Measurements from ENCODE around the gene NSD1.

NSD1 gene, protein sequence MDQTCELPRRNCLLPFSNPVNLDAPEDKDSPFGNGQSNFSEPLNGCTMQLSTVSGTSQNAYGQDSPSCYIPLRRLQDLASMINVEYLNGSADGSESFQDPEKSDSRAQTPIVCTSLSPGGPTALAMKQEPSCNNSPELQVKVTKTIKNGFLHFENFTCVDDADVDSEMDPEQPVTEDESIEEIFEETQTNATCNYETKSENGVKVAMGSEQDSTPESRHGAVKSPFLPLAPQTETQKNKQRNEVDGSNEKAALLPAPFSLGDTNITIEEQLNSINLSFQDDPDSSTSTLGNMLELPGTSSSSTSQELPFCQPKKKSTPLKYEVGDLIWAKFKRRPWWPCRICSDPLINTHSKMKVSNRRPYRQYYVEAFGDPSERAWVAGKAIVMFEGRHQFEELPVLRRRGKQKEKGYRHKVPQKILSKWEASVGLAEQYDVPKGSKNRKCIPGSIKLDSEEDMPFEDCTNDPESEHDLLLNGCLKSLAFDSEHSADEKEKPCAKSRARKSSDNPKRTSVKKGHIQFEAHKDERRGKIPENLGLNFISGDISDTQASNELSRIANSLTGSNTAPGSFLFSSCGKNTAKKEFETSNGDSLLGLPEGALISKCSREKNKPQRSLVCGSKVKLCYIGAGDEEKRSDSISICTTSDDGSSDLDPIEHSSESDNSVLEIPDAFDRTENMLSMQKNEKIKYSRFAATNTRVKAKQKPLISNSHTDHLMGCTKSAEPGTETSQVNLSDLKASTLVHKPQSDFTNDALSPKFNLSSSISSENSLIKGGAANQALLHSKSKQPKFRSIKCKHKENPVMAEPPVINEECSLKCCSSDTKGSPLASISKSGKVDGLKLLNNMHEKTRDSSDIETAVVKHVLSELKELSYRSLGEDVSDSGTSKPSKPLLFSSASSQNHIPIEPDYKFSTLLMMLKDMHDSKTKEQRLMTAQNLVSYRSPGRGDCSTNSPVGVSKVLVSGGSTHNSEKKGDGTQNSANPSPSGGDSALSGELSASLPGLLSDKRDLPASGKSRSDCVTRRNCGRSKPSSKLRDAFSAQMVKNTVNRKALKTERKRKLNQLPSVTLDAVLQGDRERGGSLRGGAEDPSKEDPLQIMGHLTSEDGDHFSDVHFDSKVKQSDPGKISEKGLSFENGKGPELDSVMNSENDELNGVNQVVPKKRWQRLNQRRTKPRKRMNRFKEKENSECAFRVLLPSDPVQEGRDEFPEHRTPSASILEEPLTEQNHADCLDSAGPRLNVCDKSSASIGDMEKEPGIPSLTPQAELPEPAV (N-terminal part only)

GRCh38 chr5:177133096-177133852, at the start of gene NSD1:
Gene NSD1 (plus strand): TSS chr5:177133773. CDS start chr5:177135104, 1,331 bp downstream.
- peak; percentile 81 to 89 for DNase-seq (ENCODE audit: low read depth in 1 of 2, low spot score in 1 of 2)

GRCh38 chr5:177084175-177084574, 49.4 kb upstream of the NSD1 start:
- DNase-seq (ENCODE audit: low read depth in 1 of 2, low spot score in 1 of 2): no peak

DNA sequence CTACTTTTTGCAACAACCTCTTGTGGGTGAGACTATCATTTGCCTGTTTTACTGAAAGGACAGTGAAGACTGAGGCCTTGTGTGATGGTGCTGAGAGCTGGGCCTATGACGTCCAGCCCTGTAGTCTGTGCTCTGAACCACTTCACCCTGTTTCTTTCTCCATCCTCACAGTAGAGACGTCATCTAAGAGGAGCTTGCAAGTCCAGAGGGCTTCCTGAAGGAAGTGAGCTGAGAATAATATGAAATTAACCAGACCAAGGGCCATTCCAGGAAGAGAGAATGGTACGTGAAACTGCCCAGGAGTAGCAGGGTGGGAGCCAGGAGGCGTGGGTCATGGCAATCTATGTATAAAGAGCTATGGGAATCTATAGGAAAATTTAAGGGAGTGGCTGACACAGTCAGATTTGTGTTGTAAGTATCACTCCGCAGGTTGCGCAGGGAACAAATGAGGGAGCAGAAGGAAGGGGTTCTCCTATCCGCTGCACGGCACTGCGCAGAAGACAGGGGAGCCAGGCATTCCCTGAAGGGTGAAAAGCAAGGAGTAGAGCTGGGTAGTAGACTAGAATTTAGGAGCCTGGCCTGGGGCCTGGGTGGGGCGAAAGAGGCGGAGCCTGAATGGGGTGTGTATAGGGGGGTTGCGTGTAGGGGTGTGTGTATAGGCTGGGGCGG, 47.5 kb upstream of the NSD1 start:
- DNase-seq (ENCODE audit: low read depth in 1 of 2, low spot score in 1 of 2): no peak

DNA sequence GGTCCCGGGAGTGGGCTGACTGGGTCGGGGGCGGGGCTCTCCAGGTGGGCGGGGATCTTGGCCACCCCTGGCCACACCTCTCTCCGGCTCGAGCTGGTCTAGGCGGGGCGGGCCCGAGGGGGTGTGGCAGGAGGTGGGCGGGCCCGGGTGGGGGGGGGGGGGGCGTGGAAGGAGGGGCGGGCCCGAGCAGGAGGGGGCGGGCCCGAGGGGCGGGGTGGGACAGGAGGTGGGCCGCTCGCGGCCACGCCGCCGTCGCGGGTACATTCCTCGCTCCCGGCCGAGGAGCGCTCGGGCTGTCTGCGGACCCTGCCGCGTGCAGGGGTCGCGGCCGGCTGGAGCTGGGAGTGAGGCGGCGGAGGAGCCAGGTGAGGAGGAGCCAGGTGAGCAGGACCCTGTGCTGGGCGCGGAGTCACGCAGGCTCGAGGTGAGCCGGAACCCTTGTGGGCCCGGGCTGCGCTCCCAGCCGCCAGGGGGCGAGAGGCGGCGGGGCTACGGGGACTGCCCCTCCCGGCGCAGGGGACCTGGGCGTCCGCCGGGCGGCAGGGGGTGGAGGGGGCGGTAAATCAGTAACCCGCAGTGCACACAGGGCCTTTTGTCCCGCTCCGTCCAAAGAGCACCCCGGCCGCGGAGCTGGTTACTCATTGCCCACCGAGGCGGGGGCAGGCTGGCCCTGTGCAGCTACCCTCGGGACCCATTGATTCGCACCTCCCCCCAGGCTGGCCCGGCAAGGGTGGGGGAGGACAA, 46.7 kb upstream of the NSD1 start, which contains the start of gene FGFR4:
Gene FGFR4, plus strand, starts transcription at position 262 of the 744 bp plus-strand sequence. CDS start 2,688 bp downstream, outside the sequence.
- DNase-seq (ENCODE audit: low read depth in 1 of 2, low spot score in 1 of 2): peak; percentile 34 to 43

- no peak for DNase-seq (ENCODE audit: low read depth in 1 of 2, low spot score in 1 of 2)
These were observed 46.1 kb upstream of the NSD1 start for GRCh38 chr5:177087398-177088005.

- DNase-seq (ENCODE audit: low read depth in 1 of 2, low spot score in 1 of 2): no peak
These were observed 44.4 kb upstream of the NSD1 start for GRCh38 chr5:177089127-177089526.

GRCh38 chr5:177089825-177090641, 43.5 kb upstream of the NSD1 start:
- no peak for DNase-seq (ENCODE audit: low read depth in 1 of 2, low spot score in 1 of 2)

GRCh38 chr5:177090813-177091212, 42.8 kb upstream of the NSD1 start:
- DNase-seq (ENCODE audit: low read depth in 1 of 2, low spot score in 1 of 2): no peak

DNA sequence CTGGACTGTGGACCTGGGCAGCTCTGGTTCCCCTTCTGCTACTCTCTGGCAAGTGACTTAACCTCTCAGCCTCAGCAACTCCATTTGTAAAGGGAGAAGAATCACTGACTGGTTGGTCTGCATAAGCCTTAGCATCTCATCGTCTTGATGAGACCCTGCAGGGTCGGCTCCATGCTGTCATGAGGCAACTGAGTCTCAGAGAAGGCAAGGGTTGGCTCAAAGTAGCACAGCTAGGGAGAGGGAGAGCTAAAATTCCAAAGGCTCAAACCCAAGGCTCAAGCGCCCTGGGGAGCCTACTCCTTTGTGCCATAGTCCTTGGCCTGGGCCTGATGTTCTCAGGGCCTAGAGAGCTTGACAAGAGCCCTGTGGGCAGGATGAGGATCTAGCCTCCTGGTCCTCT, 42.3 kb upstream of the NSD1 start:
- no peak for DNase-seq (ENCODE audit: low read depth in 1 of 2, low spot score in 1 of 2)

DNA sequence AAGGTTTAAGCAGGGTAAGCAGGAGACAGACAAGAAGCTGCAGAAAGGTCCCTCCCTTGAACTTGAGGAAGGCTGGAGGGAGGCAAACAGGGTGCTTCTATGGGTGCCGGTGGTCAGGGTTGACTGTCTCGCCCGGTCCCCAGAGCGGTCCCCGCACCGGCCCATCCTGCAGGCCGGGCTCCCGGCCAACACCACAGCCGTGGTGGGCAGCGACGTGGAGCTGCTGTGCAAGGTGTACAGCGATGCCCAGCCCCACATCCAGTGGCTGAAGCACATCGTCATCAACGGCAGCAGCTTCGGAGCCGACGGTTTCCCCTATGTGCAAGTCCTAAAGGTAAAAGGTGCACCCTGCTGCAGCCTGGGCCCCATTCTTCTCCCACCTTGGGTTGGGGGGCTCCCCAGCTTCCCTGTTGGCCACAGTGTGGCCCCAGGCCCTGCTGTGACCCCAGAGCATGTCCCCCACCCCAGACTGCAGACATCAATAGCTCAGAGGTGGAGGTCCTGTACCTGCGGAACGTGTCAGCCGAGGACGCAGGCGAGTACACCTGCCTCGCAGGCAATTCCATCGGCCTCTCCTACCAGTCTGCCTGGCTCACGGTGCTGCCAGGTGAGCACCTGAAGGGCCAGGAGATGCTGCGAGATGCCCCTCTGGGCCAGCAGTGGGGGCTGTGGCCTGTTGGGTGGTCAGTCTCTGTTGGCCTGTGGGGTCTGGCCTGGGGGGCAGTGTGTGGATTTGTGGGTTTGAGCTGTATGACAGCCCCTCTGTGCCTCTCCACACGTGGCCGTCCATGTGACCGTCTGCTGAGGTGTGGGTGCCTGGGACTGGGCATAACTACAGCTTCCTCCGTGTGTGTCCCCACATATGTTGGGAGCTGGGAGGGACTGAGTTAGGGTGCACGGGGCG, 41.1 kb upstream of the NSD1 start:
- DNase-seq (ENCODE audit: low read depth in 1 of 2, low spot score in 1 of 2): no peak

DNA sequence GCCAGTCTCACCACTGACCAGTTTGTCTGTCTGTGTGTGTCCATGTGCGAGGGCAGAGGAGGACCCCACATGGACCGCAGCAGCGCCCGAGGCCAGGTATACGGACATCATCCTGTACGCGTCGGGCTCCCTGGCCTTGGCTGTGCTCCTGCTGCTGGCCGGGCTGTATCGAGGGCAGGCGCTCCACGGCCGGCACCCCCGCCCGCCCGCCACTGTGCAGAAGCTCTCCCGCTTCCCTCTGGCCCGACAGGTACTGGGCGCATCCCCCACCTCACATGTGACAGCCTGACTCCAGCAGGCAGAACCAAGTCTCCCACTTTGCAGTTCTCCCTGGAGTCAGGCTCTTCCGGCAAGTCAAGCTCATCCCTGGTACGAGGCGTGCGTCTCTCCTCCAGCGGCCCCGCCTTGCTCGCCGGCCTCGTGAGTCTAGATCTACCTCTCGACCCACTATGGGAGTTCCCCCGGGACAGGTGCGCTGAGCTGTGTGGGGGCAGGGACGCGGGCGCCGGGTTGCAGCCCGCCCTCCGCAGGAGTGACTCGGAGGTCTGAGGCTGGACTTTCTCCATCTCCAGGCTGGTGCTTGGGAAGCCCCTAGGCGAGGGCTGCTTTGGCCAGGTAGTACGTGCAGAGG, 40.4 kb upstream of the NSD1 start:
- DNase-seq (ENCODE audit: low read depth in 1 of 2, low spot score in 1 of 2): no peak

- no peak for DNase-seq (ENCODE audit: low read depth in 1 of 2, low spot score in 1 of 2)
These were observed 39.8 kb upstream of the NSD1 start for GRCh38 chr5:177093803-177094202.

GRCh38 chr5:177094224-177095087, 39.1 kb upstream of the NSD1 start:
- DNase-seq (ENCODE audit: low read depth in 1 of 2, low spot score in 1 of 2): no peak

DNA sequence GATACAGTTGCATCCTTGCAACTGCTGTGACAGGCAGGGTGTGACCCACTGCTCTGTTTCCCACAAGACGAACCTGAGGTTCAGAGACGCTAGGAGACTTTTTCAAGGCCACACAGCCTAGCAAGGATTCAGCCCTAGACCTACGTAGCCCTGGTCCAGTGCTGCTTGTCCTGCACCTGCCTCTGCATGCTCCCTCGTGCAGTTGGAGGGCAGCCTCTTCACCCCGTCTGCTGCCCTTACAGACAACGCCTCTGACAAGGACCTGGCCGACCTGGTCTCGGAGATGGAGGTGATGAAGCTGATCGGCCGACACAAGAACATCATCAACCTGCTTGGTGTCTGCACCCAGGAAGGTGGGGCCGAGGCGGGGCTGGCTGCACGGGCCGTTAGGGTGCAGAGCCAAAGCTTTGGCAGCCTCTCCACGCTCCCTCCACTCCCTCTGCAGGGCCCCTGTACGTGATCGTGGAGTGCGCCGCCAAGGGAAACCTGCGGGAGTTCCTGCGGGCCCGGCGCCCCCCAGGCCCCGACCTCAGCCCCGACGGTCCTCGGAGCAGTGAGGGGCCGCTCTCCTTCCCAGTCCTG, 38.4 kb upstream of the NSD1 start:
- DNase-seq (ENCODE audit: low read depth in 1 of 2, low spot score in 1 of 2): no peak

All from stimulated activated CD4-positive, alpha-beta T cell treated with anti-CD3 and anti-CD28 coated beads, Interleukin-15, amount 100 ng/mL, for 1 hour (primary cell).